Measurements from ENCODE around the gene GPATCH1. TPM values are rescaled to one million over a fixed set of nuclear protein-coding genes. Genes with fewer than 3 reads are reported as not detected.
"Not testable (repeated sequence)": the region's sequence is repeated elsewhere in the genome, so short reads cannot be mapped to it uniquely, and the experiment has no call there.

The GPATCH1 gene
- total RNA-seq, 2 donors from 2014 or later: 7.9 to 12.2 TPM

DNA sequence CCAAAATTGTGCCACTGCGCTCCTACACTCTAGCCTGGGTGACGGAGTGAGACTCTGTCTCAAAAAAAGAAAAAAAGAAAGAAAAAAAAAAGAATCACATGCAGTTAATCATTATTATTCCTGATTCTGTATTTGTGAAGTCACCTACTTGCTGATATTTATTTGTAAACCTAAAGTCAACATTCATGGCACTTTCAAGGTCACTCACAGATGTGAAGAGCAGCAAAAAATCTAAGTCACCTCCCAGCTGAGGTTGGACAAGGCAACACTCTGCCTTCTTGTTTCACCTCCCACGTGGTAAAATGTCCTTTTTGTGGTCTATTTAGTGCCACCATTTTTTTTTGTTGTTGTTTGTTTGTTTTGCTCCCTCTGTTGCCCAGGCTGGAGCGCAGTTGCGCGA, 77.4 kb downstream of the GPATCH1 start:
- no peak for DNase-seq (ENCODE audit: low spot score)

DNA sequence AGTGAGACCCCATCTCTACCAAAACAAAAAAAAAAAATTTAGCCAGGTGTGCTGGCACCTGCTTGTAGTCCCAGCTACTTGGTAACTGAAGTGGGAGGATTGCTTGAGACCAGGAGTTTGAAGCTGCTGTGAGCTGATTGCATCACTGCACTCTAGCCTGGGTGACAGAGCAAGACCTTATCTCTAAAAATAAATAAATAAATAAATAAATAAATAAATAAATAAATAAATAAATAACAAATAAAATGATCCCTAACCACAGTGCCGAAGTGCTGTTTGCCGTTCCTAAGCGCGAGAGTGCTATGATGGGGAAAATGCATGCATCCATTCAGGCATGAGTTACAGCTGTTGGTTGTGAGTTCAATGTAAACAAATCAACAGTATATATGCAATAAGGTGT, 78.2 kb downstream of the GPATCH1 start:
- intact Hi-C loops (cut with DNase I): no loop called here
- WGBS: 97% methylated on average over 4 of the region's 4 CpGs
- Histone ChIP-seq H3K36me3 (no peaks in the 10 kb centered on the region), H3K4me1 (replicated peaks) (no peaks in the 10 kb centered on the region), H3K27me3 (replicated peaks; ENCODE audit: insufficient read depth) (no peaks in the 10 kb centered on the region), H3K27ac (no peak overlapping the region), H3K4me3 (no peak overlapping the region), H3K9me3 (no peaks in the 10 kb centered on the region)
- TF ChIP-seq, protein P1, sequence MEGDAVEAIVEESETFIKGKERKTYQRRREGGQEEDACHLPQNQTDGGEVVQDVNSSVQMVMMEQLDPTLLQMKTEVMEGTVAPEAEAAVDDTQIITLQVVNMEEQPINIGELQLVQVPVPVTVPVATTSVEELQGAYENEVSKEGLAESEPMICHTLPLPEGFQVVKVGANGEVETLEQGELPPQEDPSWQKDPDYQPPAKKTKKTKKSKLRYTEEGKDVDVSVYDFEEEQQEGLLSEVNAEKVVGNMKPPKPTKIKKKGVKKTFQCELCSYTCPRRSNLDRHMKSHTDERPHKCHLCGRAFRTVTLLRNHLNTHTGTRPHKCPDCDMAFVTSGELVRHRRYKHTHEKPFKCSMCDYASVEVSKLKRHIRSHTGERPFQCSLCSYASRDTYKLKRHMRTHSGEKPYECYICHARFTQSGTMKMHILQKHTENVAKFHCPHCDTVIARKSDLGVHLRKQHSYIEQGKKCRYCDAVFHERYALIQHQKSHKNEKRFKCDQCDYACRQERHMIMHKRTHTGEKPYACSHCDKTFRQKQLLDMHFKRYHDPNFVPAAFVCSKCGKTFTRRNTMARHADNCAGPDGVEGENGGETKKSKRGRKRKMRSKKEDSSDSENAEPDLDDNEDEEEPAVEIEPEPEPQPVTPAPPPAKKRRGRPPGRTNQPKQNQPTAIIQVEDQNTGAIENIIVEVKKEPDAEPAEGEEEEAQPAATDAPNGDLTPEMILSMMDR (IDR thresholded peaks at IDR 0.05): no peak
- TF ChIP-seq POLR2A (IDR thresholded peaks at IDR 0.05) (no peak), POLR2AphosphoS5 (IDR thresholded peaks at IDR 0.05) (no peak)
- no peak for DNase-seq (ENCODE audit: low spot score)

More for the DNA sequence above, 77.4 kb downstream of the GPATCH1 start:
- H3K4me1 ChIP-seq (replicated peaks): no peaks in the 10 kb centered on the region
- TF ChIP-seq, protein P1 (IDR thresholded peaks at IDR 0.05): no peak
- no peak for TF ChIP-seq POLR2A (IDR thresholded peaks at IDR 0.05)
- no peak for TF ChIP-seq POLR2AphosphoS5 (IDR thresholded peaks at IDR 0.05)
- no peaks in the 10 kb centered on the region for H3K9me3 ChIP-seq
- no peaks in the 10 kb centered on the region for H3K27me3 ChIP-seq (replicated peaks; ENCODE audit: insufficient read depth)
- no peak overlapping the region for H3K4me3 ChIP-seq
- H3K36me3 ChIP-seq: no peaks in the 10 kb centered on the region
- WGBS: 89% methylated on average over 6 of the region's 6 CpGs
- no peak overlapping the region for H3K27ac ChIP-seq
- intact Hi-C loops (cut with DNase I): no loop called here

DNA sequence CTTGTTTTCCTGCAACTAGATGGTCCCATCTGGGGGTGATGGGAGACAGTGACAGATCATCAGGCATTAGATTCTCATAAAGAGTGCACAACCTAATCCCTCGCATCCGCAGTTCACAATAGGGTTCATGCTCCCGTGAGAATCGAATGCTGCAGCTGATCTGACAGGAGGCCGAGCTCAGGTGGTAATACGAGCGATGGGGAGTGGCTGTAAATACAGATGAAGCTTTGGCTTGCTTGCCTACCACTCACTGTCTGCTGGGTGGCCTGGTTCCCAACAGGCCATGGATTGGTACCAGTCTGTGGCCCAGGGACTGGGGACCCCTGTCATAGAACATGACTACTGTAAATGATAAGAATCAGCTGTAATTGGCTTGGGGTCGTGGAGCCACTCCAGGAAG, 78.9 kb downstream of the GPATCH1 start:
- Histone ChIP-seq H3K36me3 (no peaks in the 10 kb centered on the region), H3K9me3 (no peaks in the 10 kb centered on the region), H3K27ac (no peak overlapping the region), H3K27me3 (replicated peaks; ENCODE audit: insufficient read depth) (no peaks in the 10 kb centered on the region), H3K4me1 (replicated peaks) (no peaks in the 10 kb centered on the region), H3K4me3 (no peak overlapping the region)
- no peak for DNase-seq (ENCODE audit: low spot score)
- 86% methylated on average over 8 of the region's 8 CpGs for WGBS
- no peak for TF ChIP-seq POLR2A (IDR thresholded peaks at IDR 0.05)
- TF ChIP-seq POLR2AphosphoS5 (IDR thresholded peaks at IDR 0.05): no peak
- TF ChIP-seq, protein P1 (IDR thresholded peaks at IDR 0.05): no peak
- intact Hi-C loops (cut with DNase I): no loop called here

DNA sequence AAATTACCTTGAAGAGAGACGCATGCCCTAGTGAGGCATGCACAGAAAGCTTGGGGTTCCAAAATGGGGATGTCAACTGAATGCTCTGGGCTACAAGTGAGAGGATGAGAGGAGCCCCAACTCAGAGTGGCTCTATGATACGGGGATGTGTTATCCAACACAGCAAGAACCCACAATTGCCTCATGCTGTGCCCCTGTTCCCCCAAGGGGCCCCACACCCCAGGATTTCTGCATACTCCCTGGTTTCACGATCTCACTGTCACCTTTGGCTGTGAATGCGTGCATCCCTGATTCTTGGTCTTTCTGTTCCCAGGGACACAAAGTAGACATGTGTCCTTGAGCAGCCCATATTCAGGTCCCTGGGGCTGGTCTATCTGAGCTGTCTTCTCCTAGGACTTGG, 80.2 kb downstream of the GPATCH1 start:
- WGBS: 91% methylated on average over 4 of the region's 4 CpGs
- H3K9me3 ChIP-seq: no peaks in the 10 kb centered on the region
- DNase-seq (ENCODE audit: low spot score): no peak
- no peaks in the 10 kb centered on the region for H3K36me3 ChIP-seq
- no peak overlapping the region for H3K4me3 ChIP-seq
- intact Hi-C loops (cut with DNase I): no loop called here
- TF ChIP-seq, protein P1 (IDR thresholded peaks at IDR 0.05): no peak
- no peaks in the 10 kb centered on the region for H3K27me3 ChIP-seq (replicated peaks; ENCODE audit: insufficient read depth)
- H3K27ac ChIP-seq: no peak overlapping the region
- H3K4me1 ChIP-seq (replicated peaks): no peaks in the 10 kb centered on the region

DNA sequence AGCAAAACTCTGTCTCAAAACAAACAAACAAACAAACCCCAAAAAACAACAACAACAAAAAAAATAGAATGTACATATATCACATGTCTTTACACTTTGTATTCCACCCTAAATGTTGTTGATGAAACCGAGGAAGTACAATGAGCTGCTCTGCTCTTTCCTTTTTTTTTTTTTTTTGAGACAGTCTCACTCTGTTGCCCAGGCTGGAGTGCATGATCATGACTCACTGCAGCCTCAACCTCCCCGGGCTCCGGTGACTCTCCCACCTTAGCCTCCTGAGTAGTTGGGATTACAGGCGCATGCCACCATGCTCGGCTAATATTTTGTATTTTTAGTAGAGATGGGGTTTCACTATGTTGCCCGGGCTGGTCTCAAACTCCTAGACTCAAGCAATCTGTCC, 82.5 kb downstream of the GPATCH1 start:
- TF ChIP-seq POLR2A (IDR thresholded peaks at IDR 0.05) (no peak), POLR2AphosphoS5 (IDR thresholded peaks at IDR 0.05) (no peak)
- TF ChIP-seq, protein P1 (IDR thresholded peaks at IDR 0.05): no peak
- Histone ChIP-seq H3K27ac (no peak overlapping the region), H3K36me3 (no peaks in the 10 kb centered on the region), H3K9me3 (no peaks in the 10 kb centered on the region), H3K4me1 (replicated peaks) (no peaks in the 10 kb centered on the region), H3K27me3 (replicated peaks; ENCODE audit: insufficient read depth) (no peaks in the 10 kb centered on the region), H3K4me3 (no peak overlapping the region)
- intact Hi-C loops (cut with DNase I): no loop called here
- 91% methylated on average over 6 of the region's 6 CpGs for WGBS
- DNase-seq (ENCODE audit: low spot score): no peak

DNA sequence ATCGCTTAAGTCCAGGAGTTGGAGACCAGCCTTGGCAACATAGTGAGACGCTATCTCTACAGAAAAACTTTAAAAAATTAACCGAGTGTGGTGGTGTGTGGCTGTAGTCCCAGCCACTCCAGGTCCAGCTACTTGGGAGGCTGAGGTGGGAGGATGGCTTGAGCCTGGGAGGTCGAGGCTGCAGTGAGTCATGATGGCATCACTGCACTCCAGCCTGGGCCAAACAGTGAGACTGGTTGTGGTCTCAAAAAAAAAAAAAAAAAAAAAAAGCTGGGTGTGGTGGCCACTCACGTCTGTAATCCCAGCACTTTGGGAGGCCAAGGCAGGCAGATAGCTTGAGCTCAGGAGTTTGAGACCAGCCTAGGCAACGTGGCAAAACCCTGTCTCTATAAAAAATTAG, 85.1 kb downstream of the GPATCH1 start:
- H3K27me3 ChIP-seq (replicated peaks; ENCODE audit: insufficient read depth); H3K27ac ChIP-seq; intact Hi-C loops (cut with DNase I); DNase-seq (ENCODE audit: low spot score); H3K36me3 ChIP-seq; H3K9me3 ChIP-seq; H3K4me3 ChIP-seq; H3K4me1 ChIP-seq (replicated peaks): not testable (repeated sequence)
- 76% methylated on average over 6 of the region's 6 CpGs for WGBS

All from prostate gland (tissue), 2 donors.